ENCODE results near the gene PON2.
A peak's percentile ranks its signal among the peaks of the same experiment; 100 is the strongest.

The PON2 gene
- 3.7 to 8.8 (median 5.7) reads per million in 3 donors for total RNA-seq

DNA sequence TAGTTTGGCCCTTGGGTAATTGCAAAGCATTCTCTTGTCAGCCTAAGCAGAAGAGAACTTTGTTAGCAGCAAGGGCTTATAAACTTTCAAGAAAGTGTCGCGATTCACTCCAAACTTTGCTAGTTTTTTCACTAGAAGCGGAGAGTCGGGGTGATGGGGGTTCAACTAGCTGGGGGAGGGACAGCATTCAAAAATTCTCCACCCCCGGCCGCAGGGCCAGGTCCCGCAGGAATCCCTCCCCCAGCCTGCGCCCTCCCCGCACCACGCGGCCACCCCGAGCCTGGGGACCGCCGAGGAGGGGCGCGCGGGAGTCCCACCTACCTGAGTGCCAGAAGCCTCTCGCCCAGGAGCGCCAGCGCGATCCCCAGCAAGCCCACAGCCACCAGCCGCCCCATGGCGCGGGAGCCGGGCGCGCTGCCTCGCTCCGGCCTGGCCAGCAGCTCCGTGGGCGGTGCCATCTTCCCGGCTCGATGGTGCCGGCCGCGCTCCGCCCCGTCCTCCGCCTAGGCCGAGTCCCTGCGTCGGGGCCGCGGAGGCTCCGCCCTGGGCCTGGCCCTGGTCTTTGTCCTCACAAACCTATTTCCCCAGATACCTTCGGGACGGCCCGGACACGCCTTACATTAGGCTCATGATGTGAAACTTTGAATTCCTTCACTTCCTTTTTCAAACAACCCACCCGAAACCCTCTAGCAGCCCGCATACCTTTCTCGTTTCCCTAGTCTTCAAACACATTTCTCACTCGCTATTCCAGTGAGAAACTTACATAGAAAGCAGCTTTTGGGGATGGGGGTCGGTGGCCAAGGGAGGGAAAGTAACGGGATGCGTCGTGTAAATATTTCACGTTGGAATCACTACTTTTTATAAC, at the start of gene PON2:
Gene PON2 (minus strand): TSS at position 472 of the 865 bp plus-strand sequence. CDS start 77 bp downstream, at position 395.
- H3K36me3 ChIP-seq (ENCODE audit: control insufficient read depth, insufficient read depth, low read length) = no peaks in the 10 kb centered on the region
- no peaks in the 10 kb centered on the region for H3K27me3 ChIP-seq (replicated peaks; ENCODE audit: control insufficient read depth, insufficient read depth, low read length, poor library complexity, severe bottlenecking)
- H3K4me3 ChIP-seq (ENCODE audit: insufficient read depth, low read depth, low read length, poor library complexity, severe bottlenecking) = peak within 1 kb of the TSS; percentile 68
- no peaks in the 10 kb centered on the region for H3K9me3 ChIP-seq (ENCODE audit: control insufficient read depth, low read length)
- no peak within 1 kb of the TSS for H3K27ac ChIP-seq (ENCODE audit: insufficient read depth, low read length, poor library complexity, severe bottlenecking)
- DNase-seq = peak; percentile 0 to 6 (median 5)
- no peaks in the 10 kb centered on the region for H3K4me1 ChIP-seq (ENCODE audit: control insufficient read depth, insufficient read depth, low read length, poor library complexity, severe bottlenecking)

DNA sequence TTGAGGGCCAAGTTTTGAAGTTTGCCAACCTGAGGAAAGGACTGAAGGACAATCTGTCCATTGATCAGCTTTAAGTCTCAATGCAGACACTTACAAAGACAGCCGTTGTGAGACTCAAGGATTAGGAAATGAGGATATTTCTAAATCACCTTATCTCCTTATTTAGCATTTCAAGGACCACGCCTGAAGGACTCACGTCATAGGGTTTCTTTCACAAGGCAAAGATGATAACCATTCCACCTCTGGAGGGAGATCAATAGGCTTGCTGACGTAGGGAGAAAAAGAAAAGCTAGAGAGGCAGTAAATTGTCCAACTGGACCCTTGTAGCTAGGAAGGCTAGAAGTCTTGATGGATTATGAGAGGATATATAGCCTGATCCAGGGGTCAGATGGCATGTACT, 47.6 kb upstream of the PON2 start:
- no peaks in the 10 kb centered on the region for H3K36me3 ChIP-seq (ENCODE audit: control insufficient read depth, insufficient read depth, low read length)
- no peaks in the 10 kb centered on the region for H3K27me3 ChIP-seq (replicated peaks; ENCODE audit: control insufficient read depth, insufficient read depth, low read length, poor library complexity, severe bottlenecking)
- no peak overlapping the region for H3K4me3 ChIP-seq (ENCODE audit: insufficient read depth, low read depth, low read length, poor library complexity, severe bottlenecking)
- no peak overlapping the region for H3K27ac ChIP-seq (ENCODE audit: insufficient read depth, low read length, poor library complexity, severe bottlenecking)
- H3K4me1 ChIP-seq (ENCODE audit: control insufficient read depth, insufficient read depth, low read length, poor library complexity, severe bottlenecking) = no peaks in the 10 kb centered on the region
- no peaks in the 10 kb centered on the region for H3K9me3 ChIP-seq (ENCODE audit: control insufficient read depth, low read length)
- DNase-seq = no peak

DNA sequence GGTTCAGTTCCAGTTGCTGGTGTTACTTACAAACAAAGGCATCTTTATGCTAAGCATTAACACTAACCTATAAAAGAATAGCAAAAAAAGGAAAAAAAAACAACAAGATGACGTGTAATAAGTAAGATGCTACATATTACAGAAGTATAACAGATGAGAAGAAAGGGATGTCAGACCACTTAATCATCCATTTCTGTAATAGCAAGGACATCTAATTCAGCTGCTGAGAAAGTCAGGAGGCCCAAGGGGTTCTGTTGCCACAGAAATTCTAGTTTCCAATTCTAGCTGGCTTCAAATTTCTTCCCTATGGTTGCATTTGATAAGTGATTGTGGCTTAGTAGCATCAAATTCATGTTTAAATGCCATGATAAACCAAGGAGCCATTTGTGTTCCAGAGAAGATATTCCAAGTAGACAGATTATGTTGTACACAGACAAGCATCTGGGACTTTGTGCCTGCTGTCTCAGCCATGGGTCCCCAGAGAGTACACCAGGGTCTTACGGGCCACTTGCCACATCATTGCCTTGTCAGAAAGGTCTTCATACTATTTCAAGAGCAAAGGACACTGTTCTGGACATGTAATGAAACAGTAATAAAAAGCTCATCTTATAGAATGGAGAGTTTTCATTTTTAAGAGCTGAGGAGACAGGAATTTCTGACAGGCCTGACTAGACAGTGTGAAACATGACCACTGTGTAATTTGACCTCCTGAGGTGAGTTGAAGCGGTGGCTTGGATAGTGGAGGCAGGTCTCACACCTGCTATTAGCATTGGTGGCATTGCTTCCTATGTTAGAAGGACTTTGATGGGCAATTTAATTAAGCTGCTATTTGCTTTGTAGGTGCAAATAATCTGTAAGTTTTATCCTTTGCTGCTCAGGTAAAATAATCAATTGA, 46.7 kb upstream of the PON2 start:
- no peaks in the 10 kb centered on the region for H3K4me1 ChIP-seq (ENCODE audit: control insufficient read depth, insufficient read depth, low read length, poor library complexity, severe bottlenecking)
- H3K9me3 ChIP-seq (ENCODE audit: control insufficient read depth, low read length) = no peaks in the 10 kb centered on the region
- no peak overlapping the region for H3K27ac ChIP-seq (ENCODE audit: insufficient read depth, low read length, poor library complexity, severe bottlenecking)
- no peak overlapping the region for H3K4me3 ChIP-seq (ENCODE audit: insufficient read depth, low read depth, low read length, poor library complexity, severe bottlenecking)
- no peak for DNase-seq
- no peaks in the 10 kb centered on the region for H3K27me3 ChIP-seq (replicated peaks; ENCODE audit: control insufficient read depth, insufficient read depth, low read length, poor library complexity, severe bottlenecking)
- no peaks in the 10 kb centered on the region for H3K36me3 ChIP-seq (ENCODE audit: control insufficient read depth, insufficient read depth, low read length)

DNA sequence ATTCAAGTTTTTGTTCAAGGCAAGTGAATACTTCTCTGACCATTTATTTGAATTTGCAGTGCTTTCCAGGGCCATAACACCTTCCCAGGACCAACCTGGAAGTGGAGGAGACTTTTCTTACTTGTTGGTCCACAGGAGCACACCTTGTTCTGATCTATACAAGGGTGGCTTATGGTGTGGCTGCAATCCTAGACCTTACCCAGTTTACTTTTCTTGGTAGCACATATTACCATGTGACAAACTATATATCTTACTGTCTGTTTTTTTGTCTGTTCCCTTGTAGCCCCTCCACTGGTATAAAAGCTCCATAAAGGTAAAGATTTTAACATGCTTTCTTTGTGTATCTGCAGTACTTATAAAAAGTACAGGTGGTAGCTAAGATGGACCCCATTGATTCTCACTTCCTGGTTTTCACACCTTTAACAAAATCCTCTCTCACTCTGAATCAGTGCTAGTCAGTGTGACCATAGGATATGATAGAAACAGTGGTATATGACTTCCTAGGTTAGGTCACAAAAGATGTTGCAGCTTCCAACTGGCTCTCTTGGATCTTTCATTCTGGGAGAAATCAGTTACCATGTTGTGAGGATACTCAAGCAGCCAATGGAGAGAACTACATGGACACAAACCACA, 45.3 kb upstream of the PON2 start:
- no peaks in the 10 kb centered on the region for H3K36me3 ChIP-seq (ENCODE audit: control insufficient read depth, insufficient read depth, low read length)
- no peak overlapping the region for H3K4me3 ChIP-seq (ENCODE audit: insufficient read depth, low read depth, low read length, poor library complexity, severe bottlenecking)
- no peaks in the 10 kb centered on the region for H3K27me3 ChIP-seq (replicated peaks; ENCODE audit: control insufficient read depth, insufficient read depth, low read length, poor library complexity, severe bottlenecking)
- H3K4me1 ChIP-seq (ENCODE audit: control insufficient read depth, insufficient read depth, low read length, poor library complexity, severe bottlenecking) = no peaks in the 10 kb centered on the region
- no peak overlapping the region for H3K27ac ChIP-seq (ENCODE audit: insufficient read depth, low read length, poor library complexity, severe bottlenecking)
- H3K9me3 ChIP-seq (ENCODE audit: control insufficient read depth, low read length) = no peaks in the 10 kb centered on the region
- no peak for DNase-seq

DNA sequence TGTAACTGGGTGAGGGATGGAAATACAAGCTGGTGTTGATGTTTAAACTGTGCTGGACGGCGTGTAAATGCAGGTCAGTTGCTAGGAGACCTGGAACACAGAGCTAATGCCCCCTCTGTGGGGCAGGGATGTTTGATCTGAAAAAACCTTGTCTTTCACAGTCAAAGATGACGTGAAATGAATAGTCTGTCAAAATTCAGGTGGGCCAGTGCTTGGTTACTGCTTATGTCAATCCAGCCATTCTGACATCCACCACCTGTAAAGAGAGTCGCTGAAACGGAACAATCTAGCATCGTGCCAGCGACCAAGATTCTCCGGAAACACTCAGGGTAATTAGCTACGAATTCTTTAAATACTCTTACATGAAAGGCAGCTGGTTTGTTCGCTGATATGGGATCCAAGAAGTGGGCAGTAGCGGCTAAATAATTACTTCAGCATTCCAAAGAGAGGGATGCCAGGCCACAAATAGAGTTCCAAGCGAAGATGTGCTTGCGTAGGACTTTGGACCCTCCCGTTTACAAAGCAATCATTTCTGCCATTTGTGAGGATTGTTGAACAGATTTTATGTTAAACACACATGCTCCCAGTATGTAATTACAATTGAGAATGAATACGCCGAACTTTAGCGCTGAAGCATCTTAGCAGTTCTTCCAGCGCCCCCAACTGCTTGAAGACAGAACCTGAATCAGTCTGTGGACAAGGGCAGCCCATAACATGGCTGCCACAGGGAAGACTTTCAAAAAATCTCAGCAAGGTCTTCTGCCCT, 43.6 kb upstream of the PON2 start:
- no peak overlapping the region for H3K27ac ChIP-seq (ENCODE audit: insufficient read depth, low read length, poor library complexity, severe bottlenecking)
- H3K36me3 ChIP-seq (ENCODE audit: control insufficient read depth, insufficient read depth, low read length) = no peaks in the 10 kb centered on the region
- DNase-seq = no peak
- H3K4me1 ChIP-seq (ENCODE audit: control insufficient read depth, insufficient read depth, low read length, poor library complexity, severe bottlenecking) = no peaks in the 10 kb centered on the region
- H3K9me3 ChIP-seq (ENCODE audit: control insufficient read depth, low read length) = no peaks in the 10 kb centered on the region
- H3K4me3 ChIP-seq (ENCODE audit: insufficient read depth, low read depth, low read length, poor library complexity, severe bottlenecking) = no peak overlapping the region
- no peaks in the 10 kb centered on the region for H3K27me3 ChIP-seq (replicated peaks; ENCODE audit: control insufficient read depth, insufficient read depth, low read length, poor library complexity, severe bottlenecking)

DNA sequence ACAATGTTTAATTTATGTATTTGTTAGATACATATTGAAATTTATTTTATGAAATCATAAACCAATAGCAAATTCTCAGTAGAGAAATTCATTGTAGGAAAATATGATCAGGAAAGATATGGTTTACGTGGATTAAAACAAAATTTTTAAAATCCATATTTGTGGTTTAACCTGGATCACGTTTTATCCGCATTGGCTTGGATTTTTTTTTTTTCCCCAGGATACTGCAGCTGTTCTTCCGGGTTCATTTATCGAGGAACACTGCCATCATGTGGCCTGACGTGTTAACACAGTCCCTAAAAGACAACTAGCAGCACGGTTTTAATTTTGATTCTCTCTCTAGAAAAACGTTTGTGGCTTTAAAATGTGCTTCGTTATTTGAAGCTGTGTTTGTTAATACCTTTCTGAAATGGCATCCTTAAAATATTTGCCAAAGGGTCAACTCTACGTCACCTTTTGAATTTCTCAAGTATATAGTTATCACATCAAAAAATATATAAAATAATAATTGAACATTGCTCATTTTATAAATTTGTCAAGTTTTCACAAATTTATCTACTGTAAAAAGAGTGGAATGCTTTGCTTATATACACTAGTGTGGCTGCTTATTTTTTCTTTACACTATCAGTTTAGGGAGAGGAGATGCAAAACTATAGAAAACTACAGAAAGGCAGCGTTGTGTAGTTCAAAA, 42.2 kb upstream of the PON2 start:
- Histone ChIP-seq H3K4me3 (ENCODE audit: insufficient read depth, low read depth, low read length, poor library complexity, severe bottlenecking) (no peak overlapping the region), H3K4me1 (ENCODE audit: control insufficient read depth, insufficient read depth, low read length, poor library complexity, severe bottlenecking) (no peaks in the 10 kb centered on the region), H3K27ac (ENCODE audit: insufficient read depth, low read length, poor library complexity, severe bottlenecking) (no peak overlapping the region), H3K27me3 (replicated peaks; ENCODE audit: control insufficient read depth, insufficient read depth, low read length, poor library complexity, severe bottlenecking) (no peaks in the 10 kb centered on the region), H3K36me3 (ENCODE audit: control insufficient read depth, insufficient read depth, low read length) (no peaks in the 10 kb centered on the region), H3K9me3 (ENCODE audit: control insufficient read depth, low read length) (no peaks in the 10 kb centered on the region)
- DNase-seq = peak in 1 of 3 donors; percentile 8

DNA sequence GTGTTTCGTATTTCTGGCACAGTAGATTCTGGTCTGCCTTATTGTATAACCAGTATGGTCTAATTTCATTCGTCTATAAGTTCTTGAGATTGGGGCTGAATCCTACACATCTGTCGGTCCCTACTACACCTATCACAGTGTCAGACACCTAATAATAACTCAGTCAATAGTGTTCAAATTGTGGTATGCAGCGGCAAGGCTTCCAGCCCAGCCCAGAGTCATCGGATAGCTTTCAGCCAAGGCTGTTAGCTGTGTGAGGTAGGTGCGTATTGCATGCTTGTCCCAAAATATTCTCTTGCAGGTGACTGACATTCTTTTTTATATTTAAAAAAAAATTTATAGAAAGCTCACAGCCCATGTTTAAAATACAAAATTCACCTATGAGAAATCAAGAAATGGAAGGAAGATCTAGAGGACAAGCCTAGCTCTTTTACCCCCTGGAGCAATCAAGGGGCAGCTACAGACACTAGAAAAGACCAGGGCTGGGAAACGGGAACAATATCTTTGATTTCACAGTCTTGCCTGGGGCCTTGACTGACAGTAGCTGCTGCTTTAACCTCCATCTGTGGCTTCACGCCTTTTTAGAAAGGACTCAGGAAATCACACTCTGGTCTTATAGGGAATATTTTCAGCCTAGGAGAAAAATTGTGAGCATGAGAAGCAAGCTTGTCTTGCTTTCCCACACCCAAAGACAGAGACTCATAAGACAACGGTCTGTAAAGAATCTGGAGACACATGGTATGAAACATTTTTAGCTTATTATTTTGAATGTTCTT, 41.4 kb upstream of the PON2 start:
- H3K36me3 ChIP-seq (ENCODE audit: control insufficient read depth, insufficient read depth, low read length) = no peaks in the 10 kb centered on the region
- H3K27ac ChIP-seq (ENCODE audit: insufficient read depth, low read length, poor library complexity, severe bottlenecking) = no peak overlapping the region
- no peaks in the 10 kb centered on the region for H3K9me3 ChIP-seq (ENCODE audit: control insufficient read depth, low read length)
- DNase-seq = no peak
- H3K4me1 ChIP-seq (ENCODE audit: control insufficient read depth, insufficient read depth, low read length, poor library complexity, severe bottlenecking) = no peaks in the 10 kb centered on the region
- no peaks in the 10 kb centered on the region for H3K27me3 ChIP-seq (replicated peaks; ENCODE audit: control insufficient read depth, insufficient read depth, low read length, poor library complexity, severe bottlenecking)
- H3K4me3 ChIP-seq (ENCODE audit: insufficient read depth, low read depth, low read length, poor library complexity, severe bottlenecking) = no peak overlapping the region

DNA sequence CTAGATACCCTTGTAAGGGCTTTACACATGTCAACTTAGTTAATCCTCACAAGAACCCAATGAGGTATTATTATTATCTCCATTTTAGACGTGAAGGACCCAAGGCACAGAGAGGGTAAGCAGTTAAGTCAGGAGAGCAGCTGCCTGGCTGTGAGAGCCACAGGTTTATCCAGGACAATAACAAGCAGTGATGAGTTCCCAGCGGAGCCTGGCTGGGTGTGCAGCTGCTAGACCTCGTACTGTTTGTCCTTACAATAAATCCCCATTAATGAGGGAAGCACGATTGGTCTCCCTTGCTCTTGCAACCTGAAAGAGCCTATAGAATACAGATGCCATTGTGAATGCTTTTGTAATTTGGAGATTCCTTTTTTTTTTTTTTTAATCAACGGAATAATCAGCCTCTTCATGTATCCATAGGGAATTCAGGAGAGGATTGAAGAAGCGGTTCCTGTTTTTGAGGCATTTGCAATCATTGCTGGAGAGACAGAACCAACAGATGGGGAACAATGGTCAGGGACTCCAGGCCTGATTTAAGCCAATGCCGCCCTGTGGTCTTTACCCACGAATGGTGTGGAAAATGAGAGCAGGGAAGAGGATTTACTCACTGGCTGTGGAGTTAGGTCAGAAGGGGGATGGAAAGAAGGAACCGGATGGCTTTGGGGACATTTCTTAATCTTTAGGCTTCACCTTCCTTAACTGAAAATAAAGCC, 38.6 kb upstream of the PON2 start:
- no peaks in the 10 kb centered on the region for H3K36me3 ChIP-seq (ENCODE audit: control insufficient read depth, insufficient read depth, low read length)
- no peak for DNase-seq
- H3K4me3 ChIP-seq (ENCODE audit: insufficient read depth, low read depth, low read length, poor library complexity, severe bottlenecking) = no peak overlapping the region
- H3K9me3 ChIP-seq (ENCODE audit: control insufficient read depth, low read length) = no peaks in the 10 kb centered on the region
- H3K27ac ChIP-seq (ENCODE audit: insufficient read depth, low read length, poor library complexity, severe bottlenecking) = no peak overlapping the region
- H3K27me3 ChIP-seq (replicated peaks; ENCODE audit: control insufficient read depth, insufficient read depth, low read length, poor library complexity, severe bottlenecking) = no peaks in the 10 kb centered on the region
- H3K4me1 ChIP-seq (ENCODE audit: control insufficient read depth, insufficient read depth, low read length, poor library complexity, severe bottlenecking) = no peaks in the 10 kb centered on the region
